HG03045 (cell line): ENCODE measurements around the gene MTHFD2.
A peak's percentile ranks its signal among the peaks of the same experiment; 100 is the strongest.
"Not testable (repeated sequence)": the region's sequence is repeated elsewhere in the genome, so short reads cannot be mapped to it uniquely, and the experiment has no call there.

Source experiments
- ATAC-seq: cut with Tn5 transposase; IDR thresholded peaks from one replicate; pipeline ENCODE4 v1.9.1; 2021; ENCODE audit warnings: mild to moderate bottlenecking, moderate library complexity; ENCODE audit not compliant: unreplicated experiment

MTHFD2 gene

DNA sequence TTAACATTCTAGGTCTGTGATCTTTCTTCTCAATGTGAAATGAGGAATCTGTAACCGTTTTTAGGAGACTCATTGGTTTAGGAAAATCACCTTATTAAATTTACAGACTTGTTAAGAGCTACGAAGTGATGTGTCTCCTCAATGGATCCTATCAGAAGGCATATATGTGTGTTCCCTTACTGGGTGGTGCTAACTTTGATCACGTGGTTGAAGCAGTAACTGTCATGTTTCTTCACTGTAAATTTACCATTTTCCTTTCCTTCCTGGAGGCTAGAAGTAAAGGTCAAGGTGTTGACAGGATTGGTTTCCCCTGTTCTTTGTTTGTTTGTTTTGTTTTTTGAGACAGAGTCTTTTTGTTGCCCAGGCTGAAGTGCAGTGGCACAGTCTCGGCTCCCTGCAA lies 1.4 kb upstream of the MTHFD2 start:
- no peak for ATAC-seq

DNA sequence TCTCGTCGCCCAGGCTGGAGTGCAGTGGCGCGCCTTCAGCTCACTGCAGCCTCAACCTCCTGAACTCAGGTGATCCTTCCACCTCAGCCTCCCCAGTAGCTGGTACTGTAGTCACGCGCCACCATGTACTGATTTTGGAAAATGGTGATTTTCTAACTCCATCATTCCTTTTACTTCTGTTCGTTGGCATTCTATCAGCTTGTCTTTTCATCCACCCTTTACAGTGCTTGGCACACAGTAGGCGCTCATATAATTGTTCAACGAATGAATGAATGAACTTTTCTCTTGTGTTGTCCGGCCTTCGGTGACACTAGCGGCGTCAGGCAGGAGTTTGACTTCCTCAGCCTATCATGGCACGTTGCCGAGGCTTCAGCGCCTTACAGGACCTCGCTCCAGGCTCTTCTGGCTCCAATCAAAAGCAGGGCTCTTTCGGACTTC lies 373 bp upstream of the MTHFD2 start:
- ATAC-seq, result no peak

DNA sequence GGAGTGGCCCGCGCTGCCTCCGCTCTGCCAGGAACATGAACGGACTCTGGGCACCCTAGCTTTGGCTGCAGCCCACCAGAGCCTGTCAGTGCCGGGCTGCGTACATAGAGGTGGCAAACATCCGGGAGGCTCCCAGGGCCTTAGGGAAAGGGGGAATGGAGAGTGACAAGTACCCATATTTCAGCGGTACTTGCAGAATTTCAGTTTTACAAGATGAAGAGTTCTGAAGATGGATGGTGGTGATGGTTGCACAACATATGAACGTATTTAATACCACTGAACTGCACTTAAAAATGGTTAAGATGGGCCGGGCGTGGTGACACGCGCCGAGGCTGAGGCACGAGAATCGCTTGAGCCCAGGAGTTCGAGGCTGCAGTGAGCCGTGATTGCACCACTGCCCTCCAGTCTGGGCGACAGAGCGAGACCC lies 873 bp downstream of the MTHFD2 start:
- no peak for ATAC-seq

DNA sequence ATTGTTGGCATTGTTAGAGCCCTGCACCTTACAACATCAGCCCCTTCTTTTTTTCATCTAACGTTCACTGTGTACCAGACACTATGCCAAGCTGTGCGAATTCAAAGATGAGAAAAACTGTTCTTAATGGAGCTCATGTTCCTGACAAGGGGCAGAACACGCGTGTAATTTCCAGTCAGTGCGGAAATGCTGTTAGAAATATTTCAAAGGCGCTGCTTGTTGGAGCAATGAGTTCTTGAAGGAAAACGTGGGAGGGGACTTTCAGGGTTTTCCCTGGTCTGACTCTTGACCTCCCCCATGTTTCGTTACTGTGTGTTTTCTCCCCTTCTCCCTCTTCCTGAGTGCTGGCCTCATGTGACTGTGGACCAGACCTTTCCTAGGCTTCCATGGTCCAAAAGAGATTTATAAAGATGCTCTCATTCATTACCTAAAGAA lies 1.5 kb downstream of the MTHFD2 start:
- ATAC-seq, result no peak

DNA sequence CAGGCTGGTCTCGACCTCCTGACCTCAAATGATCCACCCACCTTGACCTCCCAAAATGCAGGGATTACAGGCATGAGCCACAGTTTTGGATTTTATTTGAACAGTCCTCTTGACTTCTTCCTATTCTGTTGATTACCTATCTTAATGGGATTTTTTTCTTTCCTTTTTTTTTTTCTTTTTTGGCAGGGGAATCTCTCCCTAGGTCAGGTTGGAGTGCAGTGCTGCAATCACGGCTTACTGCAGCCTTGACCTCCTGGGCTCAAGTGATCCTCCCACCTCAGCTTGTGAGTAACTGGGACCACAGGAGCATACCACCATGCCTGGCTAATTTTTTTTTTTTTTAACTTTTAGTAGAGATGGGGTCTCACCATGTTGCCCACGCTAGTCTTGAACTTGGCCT lies 2.8 kb downstream of the MTHFD2 start:
- no peak for ATAC-seq

DNA sequence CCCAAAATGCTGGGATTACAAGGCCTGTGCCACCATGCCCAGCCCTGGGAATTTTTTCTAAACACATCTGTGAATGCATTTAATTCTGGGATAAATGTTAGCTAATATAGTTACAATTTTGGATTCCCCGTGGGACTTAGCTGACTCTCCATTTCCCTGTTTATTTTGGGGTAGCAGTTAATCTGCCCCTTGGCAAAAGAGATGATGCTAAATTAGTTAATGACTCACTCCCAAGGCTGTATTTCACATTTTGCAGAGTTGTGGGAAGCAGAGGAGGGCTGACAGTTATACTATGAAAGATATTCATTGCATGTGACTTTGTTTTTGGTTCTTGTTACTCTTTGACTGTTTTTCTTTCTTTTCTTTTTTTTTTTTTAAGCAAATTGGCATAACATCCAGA lies 3.2 kb downstream of the MTHFD2 start:
- no peak for ATAC-seq

DNA sequence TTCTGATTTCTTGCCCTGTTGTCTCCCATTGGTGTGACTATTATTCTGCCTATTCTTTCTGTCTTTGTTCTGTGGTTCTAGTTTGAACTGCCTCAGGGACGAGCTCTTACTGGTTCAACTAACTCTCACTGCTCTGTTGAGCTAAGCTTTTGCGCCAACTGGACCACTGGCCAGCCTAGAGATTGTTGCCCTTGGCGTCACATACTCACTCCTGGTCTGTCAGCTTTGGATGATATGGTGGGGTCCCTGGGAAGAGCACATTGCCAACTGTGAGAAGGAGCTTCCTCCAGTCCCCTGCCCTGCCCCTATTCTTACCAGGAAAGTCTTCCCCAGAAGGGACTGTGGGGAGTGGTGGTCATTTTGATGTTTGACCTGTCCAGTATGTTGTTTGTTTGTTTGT lies 6.0 kb downstream of the MTHFD2 start:
- no peak for ATAC-seq

DNA sequence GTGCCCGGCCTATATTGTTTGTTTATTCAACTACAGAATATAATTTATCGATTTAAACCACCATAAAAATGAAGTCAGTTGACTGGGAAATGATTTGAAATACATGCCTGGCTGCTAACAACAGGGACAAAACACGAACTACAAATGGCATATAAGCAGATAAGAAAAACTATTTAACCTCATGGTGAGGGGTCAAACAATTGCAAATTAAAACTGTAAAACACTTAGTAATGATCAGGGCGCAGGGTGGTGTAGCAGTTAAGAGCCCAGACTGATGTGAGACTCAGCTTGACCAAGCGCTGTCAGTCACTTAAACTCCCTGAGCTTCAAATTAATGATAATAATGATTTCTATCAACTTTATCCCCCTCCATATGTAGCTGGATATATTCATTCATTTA lies 6.7 kb downstream of the MTHFD2 start:
- no peak for ATAC-seq

DNA sequence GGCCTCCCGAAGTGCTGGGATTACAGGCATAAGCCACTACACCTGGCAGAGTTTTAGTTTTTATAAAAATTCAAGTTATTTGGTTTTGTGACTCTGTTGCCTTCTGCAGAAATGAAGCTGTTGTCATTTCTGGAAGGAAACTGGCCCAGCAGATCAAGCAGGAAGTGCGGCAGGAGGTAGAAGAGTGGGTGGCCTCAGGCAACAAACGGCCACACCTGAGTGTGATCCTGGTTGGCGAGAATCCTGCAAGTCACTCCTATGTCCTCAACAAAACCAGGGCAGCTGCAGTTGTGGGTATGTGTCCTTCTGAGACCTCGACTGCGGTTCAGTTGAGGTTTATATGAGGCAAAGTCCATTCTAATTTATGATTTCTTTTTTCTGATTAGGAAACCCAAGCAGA lies 7.2 kb downstream of the MTHFD2 start:
- no peak for ATAC-seq

DNA sequence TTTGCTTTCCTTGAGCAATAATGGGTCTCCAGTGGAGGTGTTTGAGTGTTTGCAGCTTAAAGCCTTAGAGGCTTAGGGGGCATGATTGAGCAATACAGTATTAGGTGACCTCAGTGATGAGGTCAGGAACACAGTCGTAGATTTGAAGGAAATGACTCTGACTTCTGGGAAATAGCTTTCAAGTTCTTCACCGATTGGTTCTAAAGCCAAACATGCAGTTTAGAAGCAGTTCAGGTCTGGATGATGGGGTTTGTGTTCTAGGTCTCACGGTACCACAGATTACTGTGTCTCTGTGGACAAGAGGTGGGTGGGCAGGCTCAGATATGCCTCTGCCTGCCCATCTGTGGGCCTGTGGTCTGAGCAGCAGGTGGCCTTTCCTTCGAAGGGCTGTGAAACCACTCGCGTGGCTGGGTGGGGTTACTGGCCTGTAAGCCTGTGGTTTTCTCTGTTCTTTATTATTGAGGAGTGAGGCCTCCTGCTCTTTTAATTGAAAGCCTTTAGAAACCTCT lies 7.8 kb downstream of the MTHFD2 start:
- ATAC-seq, result peak; percentile 87

DNA sequence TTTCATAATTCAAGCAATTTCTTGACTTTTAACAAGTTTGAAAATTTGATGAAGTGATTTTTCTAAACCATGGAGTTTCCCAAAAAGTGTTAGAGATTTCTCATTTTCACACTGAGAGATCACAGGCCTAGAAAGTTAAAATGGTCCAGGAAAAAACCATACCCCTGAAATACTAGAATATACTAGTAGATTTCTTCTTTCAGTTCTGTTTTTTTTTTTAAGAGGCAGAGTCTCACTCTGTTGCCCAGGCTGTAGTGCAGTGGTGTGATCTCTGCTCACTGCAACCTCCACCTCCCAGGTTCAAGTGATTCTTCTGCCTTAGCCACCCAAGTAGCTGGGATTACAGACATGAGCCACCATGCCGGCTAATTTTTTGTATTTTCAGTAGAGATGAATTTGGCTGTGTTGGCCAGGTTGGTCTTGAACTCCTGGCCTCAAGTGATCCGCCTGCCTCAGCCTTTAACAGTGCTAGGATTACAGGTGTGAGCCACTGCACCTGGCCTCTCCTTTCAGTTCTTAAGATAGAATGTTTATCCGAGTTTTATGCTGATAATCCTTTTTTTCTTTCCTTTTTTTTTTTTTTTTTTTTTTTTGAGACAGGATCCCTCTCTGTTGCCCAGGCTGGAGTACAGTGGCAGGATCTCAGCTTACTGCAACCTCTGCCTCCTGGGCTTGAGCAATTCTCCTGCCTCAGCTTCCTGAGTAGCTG lies 14.4 kb downstream of the MTHFD2 start:
- ATAC-seq, result no peak

DNA sequence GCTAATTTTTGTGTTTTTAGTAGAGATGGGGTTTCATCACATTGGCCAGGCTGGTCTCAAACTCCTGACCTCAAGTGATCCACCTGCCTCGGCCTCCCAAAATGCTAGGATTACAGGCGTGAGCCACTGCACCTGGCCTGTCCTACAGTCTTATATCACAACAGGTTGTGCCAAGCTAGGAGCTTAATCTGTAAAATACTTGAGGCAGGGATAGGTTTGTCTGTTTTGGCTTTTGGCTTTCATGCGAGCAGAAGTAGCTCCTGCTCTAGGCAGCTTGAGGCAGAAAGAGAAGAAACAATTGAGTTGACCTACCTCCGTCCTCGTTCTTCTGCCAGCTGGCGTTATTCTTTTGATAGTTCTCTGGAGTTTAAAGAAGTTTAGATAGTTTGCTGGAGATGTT lies 17.4 kb downstream of the MTHFD2 start:
- not testable (repeated sequence) for ATAC-seq

DNA sequence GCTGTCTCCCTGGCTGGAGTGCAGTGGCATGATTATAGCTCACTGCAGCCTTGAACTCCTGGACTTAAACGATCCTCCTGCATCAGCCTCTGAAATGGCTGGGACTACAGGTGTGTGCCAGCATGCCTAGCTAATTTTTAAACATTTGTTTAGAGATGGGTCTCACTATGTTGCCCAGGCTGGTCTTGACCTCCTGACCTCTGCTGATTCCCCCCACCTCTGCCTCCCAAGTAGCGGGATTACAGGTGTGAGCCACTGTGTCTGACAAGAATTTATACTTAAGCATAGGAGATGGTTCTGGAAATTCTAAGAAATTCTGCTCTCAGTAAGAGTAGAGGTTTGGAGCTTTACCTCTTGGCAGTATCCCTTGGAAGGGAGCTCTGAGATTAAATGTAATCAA lies 18.2 kb downstream of the MTHFD2 start:
- no peak for ATAC-seq

DNA sequence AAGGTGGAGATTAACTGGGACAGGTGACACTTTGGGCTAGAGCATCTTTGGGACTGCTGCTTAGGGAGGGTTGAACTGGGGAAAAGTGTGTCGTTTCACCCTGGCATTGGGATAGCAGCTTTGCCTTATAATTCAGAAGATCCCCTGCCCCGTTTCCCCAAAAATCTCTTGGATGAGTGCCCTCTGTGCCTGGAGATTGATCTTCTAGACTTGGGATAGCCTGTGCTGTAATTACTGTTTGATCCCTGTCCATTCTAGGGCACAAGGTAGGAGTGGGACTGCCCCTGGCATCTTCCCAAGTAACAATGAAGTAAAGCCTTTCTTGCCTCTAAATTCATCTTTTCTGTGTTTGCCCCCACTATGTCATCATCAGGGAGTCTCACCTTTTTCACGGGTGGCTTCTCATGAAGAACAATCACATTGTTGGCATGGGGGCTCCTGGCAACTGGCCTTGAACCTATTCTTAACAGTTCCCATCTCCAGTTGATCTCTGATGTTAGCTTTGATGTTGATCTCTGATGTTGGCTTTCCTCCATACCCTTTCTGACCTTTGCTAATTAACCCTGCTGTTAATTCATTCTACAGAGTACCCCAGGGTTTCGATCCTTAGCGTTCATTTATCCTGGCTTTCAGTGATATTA lies 21.6 kb downstream of the MTHFD2 start:
- no peak for ATAC-seq

DNA sequence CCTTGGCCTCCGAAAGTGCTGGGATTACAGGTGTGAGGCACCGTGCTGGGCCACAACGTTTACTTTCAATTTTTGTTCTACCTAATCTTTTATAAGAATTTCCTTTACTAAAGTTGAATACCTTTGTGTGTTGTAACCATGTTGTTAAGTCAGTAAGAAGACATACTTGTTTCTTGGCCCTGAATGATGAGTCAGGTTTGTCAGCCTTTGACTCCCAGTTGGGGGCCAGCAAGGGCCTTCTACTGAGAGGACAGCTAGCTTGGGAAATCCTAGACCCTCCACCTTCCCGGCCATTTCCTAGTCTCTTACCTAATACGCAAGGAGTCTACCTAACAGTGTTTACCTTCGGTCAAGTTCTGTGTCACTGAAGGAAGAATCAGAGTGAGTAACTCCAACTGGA lies 22.7 kb downstream of the MTHFD2 start:
- no peak for ATAC-seq

DNA sequence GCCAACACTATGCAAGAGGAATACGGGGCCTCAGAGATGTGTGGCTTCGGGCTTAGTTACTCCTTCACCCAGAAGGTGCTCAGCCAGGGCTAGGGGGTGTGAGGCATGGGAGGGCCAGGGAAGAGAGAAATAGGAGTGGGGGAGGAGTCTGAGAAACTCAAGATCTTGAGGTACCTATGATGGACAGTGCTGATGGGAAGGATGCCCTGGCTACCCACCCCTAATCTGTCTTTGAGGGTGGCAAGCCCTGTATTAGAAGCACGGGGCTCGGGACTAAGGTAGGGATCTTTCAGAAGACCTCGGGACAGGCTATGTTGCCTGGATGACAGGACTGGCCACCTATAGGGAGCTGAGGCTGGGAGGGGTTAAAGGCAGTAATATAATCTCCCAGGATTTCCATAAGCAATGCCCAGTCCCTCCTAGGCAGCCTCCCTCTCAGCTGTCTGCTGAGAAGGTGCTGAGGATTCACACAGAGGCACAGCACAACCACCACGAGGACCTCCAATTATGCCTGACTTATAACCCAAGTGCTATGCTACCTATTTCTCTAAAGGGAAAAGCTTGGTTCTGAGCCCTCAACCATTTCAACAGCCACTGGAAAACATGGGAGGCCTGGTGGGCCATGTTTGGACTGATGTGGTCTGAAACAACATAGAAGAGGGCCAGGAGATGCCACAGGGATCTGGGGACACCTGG lies 23.3 kb downstream of the MTHFD2 start:
- no peak for ATAC-seq

DNA sequence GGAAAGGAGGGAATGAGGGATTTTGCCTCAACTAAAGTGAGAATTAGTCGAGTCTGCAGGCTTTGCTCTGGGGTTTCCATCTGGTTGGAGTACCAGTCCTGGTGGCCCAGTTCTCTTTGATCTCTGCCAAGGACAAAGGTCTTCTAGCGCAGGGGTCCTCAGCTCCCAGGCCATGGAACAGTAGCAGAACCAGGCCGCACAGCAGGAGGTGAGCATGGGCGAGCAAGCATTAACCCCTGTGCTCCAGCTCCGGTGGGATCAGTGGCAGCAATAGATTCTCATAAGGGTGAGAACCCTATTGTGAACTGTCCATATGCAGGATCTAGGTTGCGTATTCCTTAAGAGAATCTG lies 23.9 kb downstream of the MTHFD2 start:
- no peak for ATAC-seq

DNA sequence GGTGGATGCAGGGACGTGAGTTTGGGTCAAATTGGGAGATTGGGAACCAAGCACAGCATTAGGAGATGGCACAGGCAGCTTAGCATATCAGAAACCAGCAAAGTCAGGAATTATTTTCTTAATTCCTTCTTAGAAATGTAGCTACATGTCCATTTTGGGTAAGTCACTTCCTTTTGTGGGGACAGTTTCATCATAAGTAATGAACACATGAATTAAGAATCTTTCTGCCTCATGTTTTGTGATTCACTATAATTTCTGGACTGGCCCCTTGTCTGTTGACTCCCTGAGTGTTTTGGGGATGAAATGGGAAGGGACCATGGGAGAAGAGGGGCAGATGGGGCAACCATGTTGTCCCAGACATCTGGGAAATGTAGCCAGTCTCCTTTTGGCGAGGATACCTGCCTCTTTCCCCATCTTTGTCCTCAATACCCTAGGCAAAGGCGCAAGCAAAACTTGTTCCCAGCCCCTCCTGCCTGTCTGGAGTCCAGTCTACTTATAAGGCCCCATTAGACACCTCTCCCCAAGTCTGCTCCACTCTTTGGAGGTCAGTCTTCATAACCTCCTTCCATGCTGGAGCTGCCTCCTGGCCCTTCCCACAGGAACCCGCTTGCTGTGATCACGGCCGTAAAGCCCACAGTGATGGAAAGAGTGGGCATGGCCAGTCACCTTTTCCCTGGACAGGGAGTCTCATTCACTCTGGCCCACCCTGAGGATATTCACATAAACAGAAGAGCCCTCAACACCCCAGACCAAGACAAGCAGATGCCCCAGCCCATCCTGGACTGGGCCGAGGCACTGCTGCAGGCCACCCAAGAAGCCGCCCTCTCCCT lies 25.7 kb downstream of the MTHFD2 start:
- no peak for ATAC-seq

DNA sequence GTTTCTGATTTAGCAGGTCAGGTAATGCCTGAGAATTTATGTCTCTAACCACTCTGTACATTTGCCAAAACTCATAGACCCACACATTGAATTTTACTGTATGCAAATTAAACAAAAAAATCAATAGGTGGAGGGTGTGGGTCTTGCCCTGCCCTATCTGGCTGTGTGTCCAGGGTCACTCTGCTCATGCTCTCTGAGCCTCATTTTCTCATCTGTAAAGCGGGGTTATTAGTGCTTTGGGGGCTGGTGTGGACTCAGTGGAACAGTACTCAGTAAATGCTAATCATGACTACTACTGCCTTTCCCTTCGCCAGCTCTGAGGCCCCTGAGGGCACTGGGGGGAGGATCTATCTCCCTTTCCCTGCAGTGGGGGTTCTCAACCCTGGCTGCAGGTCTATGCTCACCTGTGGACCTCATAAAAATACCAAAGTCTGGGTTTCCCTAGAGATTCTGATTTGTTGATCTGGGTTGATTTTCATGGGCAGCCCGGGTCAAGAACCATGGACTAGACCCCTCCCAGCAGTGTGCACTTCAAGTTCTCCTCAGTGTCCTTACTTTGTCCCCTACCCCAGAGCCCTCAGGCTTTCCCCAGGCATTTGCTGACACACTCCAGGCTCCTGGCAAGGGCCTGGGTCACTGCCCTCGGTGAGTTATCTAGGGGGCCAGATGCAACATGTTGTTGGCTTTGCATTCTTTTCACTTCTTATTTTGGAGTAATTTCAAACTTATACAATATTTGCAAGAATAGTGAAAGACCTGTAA lies 27.5 kb downstream of the MTHFD2 start:
- no peak for ATAC-seq

DNA sequence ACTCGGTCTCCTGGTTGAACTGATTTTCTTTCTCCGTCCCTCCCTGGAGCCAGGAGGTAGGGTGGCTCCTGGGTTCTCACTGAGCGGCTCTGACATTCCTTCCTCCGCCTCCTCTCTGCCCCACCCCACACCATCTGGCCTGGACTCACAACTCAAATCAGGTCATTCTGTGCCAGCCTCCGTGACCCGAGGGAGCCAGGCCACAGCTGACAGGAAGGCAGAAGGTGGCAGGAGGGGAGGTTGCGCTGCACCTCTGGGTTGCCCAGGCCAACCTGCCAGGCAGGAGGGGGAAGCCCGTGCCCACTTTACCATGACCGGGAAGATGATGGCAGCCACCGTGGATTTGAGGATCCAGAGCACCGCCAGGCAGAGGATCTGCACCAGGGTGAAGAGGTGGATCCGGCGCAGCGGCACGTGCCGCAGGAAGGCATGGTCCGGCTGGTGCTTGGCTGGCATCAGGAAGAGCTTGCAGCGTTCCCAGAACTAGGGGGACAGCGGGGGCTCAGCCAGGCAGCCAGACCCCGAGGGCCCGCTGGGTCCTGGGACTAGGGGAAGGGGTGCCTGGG lies 28.3 kb downstream of the MTHFD2 start:
- no peak for ATAC-seq
